ENCODE data around the gene CDKN2AIPNL. TPM values are rescaled to one million over a fixed set of nuclear protein-coding genes. Genes with fewer than 3 reads are reported as not detected.

CDKN2AIPNL gene
- total RNA-seq (2021) (59.2 and 60.5 TPM in 2 replicates), Bru-seq, nascent RNA (percentile 80 among the genes with signal in this experiment), BruChase-seq, experiment 1, labeled RNA remaining after a 2-hour chase (percentile 71 among the genes with signal in this experiment), BruChase-seq, experiment 2, labeled RNA remaining after a 6-hour chase (percentile 82 among the genes with signal in this experiment)
- long read RNA-seq, transcript CDKN2AIPNL-202 (3 exons, 1,223 nt), result major isoform, 135 of 145 reads
- long read RNA-seq, partial matches to known transcripts, result 0 of 145 reads
- long read RNA-seq, other reads (novel, unspliced or antisense), result 10 of 145 reads

- Histone ChIP-seq H3K27me3 (replicated peaks; ENCODE audit: insufficient read depth, low read depth, low read length, poor library complexity) (no peaks in the 10 kb centered on the region), H3K9me3 (ENCODE audit: low read depth, low read length, poor library complexity, severe bottlenecking) (no peaks in the 10 kb centered on the region), H3K27ac (ENCODE audit: low read depth, low read length, poor library complexity, severe bottlenecking) (peak within 1 kb of the TSS; percentile 76), H3K4me3 (ENCODE audit: low read depth, low read length, poor library complexity, severe bottlenecking) (peak within 1 kb of the TSS; percentile 76), H3K4me1 (ENCODE audit: insufficient read depth, low read length, poor library complexity, severe bottlenecking) (peaks cover 7% of the 10 kb centered on the region), H3K36me3 (ENCODE audit: insufficient read depth, low read length, poor library complexity, severe bottlenecking) (peaks cover under 1% of the 10 kb centered on the region)
- BruUV-seq (replicated peaks), result no TSS peak
- POLR2A ChIA-PET (ENCODE audit: low non-redundant PET), result no interaction called here
- CTCF ChIA-PET, result no interaction called here
- TF ChIP-seq EZH2 (IDR thresholded peaks at IDR 0.05; ENCODE audit: borderline replicate concordance, low read depth, low read length, poor library complexity, severe bottlenecking), result no peak
- TF ChIP-seq, protein P1, sequence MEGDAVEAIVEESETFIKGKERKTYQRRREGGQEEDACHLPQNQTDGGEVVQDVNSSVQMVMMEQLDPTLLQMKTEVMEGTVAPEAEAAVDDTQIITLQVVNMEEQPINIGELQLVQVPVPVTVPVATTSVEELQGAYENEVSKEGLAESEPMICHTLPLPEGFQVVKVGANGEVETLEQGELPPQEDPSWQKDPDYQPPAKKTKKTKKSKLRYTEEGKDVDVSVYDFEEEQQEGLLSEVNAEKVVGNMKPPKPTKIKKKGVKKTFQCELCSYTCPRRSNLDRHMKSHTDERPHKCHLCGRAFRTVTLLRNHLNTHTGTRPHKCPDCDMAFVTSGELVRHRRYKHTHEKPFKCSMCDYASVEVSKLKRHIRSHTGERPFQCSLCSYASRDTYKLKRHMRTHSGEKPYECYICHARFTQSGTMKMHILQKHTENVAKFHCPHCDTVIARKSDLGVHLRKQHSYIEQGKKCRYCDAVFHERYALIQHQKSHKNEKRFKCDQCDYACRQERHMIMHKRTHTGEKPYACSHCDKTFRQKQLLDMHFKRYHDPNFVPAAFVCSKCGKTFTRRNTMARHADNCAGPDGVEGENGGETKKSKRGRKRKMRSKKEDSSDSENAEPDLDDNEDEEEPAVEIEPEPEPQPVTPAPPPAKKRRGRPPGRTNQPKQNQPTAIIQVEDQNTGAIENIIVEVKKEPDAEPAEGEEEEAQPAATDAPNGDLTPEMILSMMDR (conservative IDR thresholded peaks at IDR 0.05; ENCODE audit: low read depth, low read length), result peak; percentile 89
- intact Hi-C loops (cut with micrococcal nuclease; ENCODE audit: unreplicated experiment), result loop anchor here (5.0 kb wide), 4 partner anchors 56 to 166 kb away; no protein-coding TSS in a partner anchor
- peak; percentile 92 for DNase-seq (ENCODE audit: low spot score)
Measured at GRCh38 chr5:134411546-134412266, at the start of gene CDKN2AIPNL. CDKN2AIPNL (minus strand) TSS chr5:134411881; CDS start chr5:134411854, 27 bp downstream.

DNA sequence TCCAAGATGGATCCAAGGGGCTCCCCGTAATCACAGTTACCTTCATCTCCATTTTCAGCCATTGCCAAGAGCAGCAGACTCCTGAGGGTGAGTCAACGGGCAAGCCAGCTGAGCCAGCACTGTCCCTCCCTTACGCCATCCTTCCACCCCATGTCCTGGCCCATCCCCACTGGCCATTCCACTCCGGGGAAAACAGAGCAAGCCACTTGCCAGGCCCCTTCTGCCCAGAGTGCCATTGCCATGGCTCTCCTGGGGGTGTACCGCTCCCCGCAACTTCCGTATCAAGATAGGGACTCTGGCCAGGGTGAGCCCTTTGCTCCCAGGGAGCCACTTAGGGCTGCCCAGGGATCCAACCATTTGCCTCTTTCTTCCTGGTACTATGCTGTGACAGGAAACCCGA lies 48.9 kb upstream of the CDKN2AIPNL start:
- DNase-seq (ENCODE audit: low spot score), result no peak
- Histone ChIP-seq H3K36me3 (ENCODE audit: insufficient read depth, low read length, poor library complexity, severe bottlenecking) (no peaks in the 10 kb centered on the region), H3K27me3 (replicated peaks; ENCODE audit: insufficient read depth, low read depth, low read length, poor library complexity) (no peaks in the 10 kb centered on the region), H3K4me3 (ENCODE audit: low read depth, low read length, poor library complexity, severe bottlenecking) (no peak overlapping the region), H3K9me3 (ENCODE audit: low read depth, low read length, poor library complexity, severe bottlenecking) (no peaks in the 10 kb centered on the region), H3K4me1 (ENCODE audit: insufficient read depth, low read length, poor library complexity, severe bottlenecking) (peaks cover 2% of the 10 kb centered on the region), H3K27ac (ENCODE audit: low read depth, low read length, poor library complexity, severe bottlenecking) (no peak overlapping the region)
- intact Hi-C loops (cut with micrococcal nuclease; ENCODE audit: unreplicated experiment), result no loop called here
- BruUV-seq (replicated peaks), result no TSS peak
- POLR2A ChIA-PET (ENCODE audit: low non-redundant PET), result no interaction called here
- CTCF ChIA-PET, result no interaction called here
- TF ChIP-seq, protein P1 (conservative IDR thresholded peaks at IDR 0.05; ENCODE audit: low read depth, low read length), result no peak
- no peak for TF ChIP-seq EZH2 (IDR thresholded peaks at IDR 0.05; ENCODE audit: borderline replicate concordance, low read depth, low read length, poor library complexity, severe bottlenecking)

GRCh38 chr5:134459491-134459890 lies 47.8 kb upstream of the CDKN2AIPNL start:
- DNase-seq (ENCODE audit: low spot score), result no peak
- POLR2A ChIA-PET (ENCODE audit: low non-redundant PET), result interaction anchor here (0.7 kb wide), 1 partner anchor 45 kb away, joined by 3 read pairs; no protein-coding TSS in a partner anchor
- TF ChIP-seq, protein P1 (conservative IDR thresholded peaks at IDR 0.05; ENCODE audit: low read depth, low read length), result no peak
- no peak for TF ChIP-seq EZH2 (IDR thresholded peaks at IDR 0.05; ENCODE audit: borderline replicate concordance, low read depth, low read length, poor library complexity, severe bottlenecking)
- Histone ChIP-seq H3K4me3 (ENCODE audit: low read depth, low read length, poor library complexity, severe bottlenecking) (no peak overlapping the region), H3K9me3 (ENCODE audit: low read depth, low read length, poor library complexity, severe bottlenecking) (no peaks in the 10 kb centered on the region), H3K27me3 (replicated peaks; ENCODE audit: insufficient read depth, low read depth, low read length, poor library complexity) (no peaks in the 10 kb centered on the region), H3K4me1 (ENCODE audit: insufficient read depth, low read length, poor library complexity, severe bottlenecking) (no peaks in the 10 kb centered on the region), H3K36me3 (ENCODE audit: insufficient read depth, low read length, poor library complexity, severe bottlenecking) (no peaks in the 10 kb centered on the region), H3K27ac (ENCODE audit: low read depth, low read length, poor library complexity, severe bottlenecking) (no peak overlapping the region)
- intact Hi-C loops (cut with micrococcal nuclease; ENCODE audit: unreplicated experiment), result no loop called here
- no TSS peak for BruUV-seq (replicated peaks)
- CTCF ChIA-PET, result no interaction called here

All from A673 (cell line).